ENCODE data around the gene MRPL52.
A peak's percentile ranks its signal among the peaks of the same experiment; 100 is the strongest.
"Not testable (repeated sequence)": the region's sequence is repeated elsewhere in the genome, so short reads cannot be mapped to it uniquely, and the experiment has no call there.

The MRPL52 gene

DNA sequence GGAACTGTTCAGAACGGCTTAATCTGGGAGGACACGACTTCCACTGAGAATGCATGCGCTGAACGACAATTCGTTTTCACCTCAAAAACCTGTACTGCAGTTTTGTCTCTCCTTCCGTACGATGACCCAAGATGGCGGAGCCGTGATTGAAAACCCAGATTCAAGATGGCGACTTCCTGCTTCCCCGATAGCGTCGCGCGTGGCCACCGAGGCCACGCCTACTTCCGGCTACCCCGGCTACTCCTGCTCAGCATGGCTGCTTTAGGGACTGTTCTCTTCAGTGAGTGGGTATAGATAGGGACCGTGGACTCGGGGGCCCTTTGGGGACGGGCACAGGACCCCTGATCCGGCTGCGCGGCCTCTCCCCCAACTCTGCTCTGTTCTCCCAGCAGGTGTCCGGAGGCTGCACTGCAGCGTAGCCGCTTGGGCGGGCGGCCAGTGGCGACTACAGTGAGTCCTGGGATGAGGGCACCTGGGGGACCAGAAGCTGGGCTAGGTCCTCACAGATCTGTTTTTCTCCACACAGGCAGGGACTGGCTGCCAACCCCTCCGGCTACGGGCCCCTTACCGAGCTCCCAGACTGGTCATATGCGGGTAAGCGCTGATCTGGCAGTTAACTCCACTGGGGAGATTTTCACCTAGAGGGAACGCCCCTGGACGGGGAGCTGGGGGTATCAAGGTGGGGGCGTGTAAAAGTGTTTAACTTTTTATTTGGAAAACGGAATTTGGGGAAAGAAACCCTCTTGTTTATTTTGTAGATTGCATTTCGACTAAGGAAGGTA is at the start of gene MRPL52:
TSS of gene MRPL52 (plus strand) at position 227 of the 782 bp plus-strand sequence. CDS start at position 253, 26 bp downstream.
- peak; percentile 82 to 85 (median 83) for DNase-seq (ENCODE audit: low read depth in 3 of 3)

DNA sequence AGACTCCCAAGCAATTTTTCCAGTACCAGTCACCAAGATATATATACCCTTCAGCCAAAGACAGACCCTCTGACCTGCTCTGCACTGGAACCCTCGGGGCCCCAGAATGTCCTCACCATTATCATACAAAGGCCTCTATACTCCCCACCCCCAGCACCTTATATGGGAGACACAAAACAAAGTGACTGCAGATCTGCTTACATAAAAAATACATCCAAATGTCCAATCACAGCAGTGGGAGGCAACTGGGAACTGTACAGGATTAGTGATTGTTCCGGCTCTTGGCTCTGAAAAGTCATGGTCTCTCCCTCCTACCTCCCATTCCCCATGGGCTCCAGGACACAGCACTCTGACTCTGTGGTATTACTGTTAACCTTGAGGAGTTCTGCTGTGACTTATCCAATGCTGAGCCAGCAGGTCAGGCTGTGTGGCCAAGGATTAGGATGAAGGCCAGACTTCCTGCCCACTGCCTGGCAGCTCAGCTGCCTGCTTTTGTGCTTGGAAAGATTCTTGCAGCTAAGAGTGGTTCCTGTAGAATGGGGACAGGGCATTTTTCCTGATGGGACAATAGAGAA is 49.5 kb upstream of the MRPL52 start:
- no peak for DNase-seq (ENCODE audit: low read depth in 3 of 3)

DNA sequence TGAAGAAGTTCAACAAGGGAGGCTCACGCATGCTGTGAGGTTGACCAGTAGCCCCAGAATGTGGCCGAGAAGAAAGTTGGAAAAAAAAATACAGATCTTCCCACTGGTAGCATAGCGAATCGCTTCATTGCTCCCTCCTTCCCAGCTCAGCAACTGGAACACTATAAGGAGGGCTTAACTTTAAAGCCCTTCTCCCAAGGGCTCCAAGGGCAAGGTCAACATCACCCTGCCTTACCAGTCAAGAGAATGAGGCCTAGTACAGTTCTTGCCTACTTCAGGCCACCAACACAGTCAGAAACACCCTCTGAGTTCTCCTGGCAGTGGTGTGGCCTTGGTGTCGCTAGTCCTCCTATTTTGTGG is 48.8 kb upstream of the MRPL52 start:
- no peak for DNase-seq (ENCODE audit: low read depth in 3 of 3)

DNA sequence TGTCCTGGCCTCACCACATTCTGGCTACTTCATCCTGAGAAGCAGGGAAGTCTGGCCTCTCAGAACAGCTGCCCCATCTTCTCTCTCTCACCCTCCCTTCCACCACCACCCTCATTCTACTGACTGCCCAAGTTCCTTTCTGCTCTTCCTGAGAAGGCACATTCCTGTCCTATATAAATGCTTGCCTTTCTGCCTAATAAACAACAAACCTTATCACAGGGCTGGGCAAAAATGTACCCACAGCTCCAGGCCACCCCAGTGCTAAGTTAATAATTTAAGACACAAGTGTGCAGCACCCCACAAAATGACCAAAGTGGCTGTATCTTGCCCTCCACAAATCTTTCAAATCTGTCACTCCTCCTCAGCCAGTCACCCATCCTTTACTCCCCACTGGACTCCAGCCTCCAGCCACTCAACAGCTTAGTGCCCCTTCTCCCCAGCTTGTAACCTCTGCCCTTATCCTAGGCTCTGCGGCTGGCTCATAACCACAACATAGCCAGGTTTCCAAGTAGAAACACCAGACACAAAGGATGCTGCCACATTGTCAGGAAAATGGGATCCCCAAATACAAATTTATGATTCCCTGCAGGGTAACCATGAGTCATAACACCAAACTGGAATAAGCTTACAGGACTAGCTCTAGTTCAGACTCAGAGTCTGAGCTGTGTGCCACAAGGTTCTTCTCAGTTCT is 48.2 kb upstream of the MRPL52 start:
- DNase-seq (ENCODE audit: low read depth in 3 of 3) = no peak

DNA sequence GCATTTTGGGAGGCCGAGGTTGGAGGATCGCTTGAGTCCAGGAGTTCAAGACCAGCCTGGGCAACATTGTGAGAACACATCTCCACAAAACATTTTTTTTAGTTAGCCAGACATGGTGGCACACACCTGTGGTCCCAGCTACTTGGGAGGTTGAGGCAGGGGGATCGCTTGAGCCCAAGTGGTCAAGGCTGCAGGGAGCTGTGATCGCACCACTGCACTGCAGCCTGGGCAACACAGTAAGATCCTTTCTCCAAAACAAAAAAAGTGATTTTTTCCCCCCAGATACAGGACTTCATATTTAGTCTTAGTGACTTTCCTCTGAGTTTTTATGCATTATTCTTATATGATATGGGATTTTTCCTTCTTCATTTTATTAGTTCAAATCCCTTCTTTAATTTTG is 43.0 kb upstream of the MRPL52 start:
- DNase-seq (ENCODE audit: low read depth in 3 of 3) = no peak

DNA sequence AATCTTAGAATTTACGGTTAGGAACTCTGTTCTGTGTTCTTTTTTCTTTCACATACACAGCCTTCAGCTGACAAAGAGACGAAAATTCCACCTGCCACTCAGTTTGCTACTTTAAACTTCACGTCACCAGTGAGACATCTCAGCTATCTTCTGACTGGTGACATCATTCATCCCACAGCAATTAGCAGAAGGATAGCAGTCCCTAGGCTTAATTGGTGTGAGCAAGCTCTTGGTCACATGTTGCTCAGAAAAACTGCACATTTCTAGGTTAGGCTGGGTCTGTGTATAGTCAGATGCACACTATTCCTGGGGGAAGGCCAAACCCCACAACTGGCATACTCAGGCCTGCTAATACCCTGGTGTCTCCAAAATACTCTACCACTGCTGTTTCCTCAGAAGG is 38.4 kb upstream of the MRPL52 start:
- no peak for DNase-seq (ENCODE audit: low read depth in 3 of 3)

DNA sequence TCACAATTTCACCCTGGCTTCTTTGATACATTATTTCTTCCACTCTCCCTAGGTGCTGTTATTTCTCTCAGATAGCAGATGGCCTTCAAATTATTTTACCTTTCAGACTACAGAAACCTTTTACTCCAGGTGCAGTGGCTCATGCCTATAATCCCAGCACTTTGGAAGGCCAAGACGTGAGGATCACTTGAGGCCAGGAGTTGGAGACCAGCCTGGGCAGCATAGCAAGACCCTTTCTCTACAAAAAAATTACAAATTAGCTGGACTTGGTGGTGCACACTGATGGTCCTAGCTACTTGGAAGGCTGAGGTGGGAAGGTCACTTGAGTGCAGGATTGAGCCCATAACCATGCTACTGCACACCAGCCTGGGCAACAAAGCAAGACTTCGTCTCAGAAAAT is 37.5 kb upstream of the MRPL52 start:
- no peak for DNase-seq (ENCODE audit: low read depth in 3 of 3)

DNA sequence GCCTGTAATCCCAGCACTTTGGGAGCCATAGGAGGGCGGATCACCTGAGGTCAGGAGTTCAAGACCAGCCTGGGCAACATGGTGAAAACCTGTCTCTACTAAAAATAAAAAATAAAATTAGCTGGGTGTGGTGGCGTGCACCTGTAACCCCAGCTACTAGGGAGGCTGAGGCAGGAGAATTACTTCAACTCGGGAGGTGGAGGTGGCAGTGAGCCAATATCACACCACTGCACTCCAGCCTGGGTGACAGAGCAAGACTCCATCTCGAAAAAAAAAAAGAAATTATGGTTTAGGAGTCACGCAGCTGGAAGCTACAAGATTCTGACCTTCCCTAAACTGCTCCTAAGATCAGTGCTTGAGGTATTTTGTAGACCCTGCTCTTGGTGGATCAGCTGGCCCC is 36.1 kb upstream of the MRPL52 start:
- not testable (repeated sequence) for DNase-seq (ENCODE audit: low read depth in 3 of 3)

DNA sequence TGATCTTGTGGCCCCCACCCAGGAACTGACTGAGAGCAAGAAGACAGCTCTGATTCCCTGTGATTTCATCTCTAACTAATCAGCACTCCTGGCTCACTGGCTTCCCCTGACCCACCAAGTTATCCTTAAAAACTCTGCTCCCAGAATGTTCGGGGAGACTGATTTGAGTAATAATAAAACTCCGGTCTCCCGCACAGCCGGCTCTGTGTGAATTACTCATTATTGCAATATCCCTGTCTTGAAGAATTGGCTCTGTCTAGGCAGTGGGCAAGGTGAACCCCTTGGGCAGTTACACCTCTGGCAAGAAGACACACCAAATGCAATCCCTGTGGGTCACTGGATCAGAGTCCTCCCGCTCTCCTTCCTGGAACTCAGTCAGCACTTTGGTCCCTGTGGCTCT is 35.7 kb upstream of the MRPL52 start:
- no peak for DNase-seq (ENCODE audit: low read depth in 3 of 3)

DNA sequence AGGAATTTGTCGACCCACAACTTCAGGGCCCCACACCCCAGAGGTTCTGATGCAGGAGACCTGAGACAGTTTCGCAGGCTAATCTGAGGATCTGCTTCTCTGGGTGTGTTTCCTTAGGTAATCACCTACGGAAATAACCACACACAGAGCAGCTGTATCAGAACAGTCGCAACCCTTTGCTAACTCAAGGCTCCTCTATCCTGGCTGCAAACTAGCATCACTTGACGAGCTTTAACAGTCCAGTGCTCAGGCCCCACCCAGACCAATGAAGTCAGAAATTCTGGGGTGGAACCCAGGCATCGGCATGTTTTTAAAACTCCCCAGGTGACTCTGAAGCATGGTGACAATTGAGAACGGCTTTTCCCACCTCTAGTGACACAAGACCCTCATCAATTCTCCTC is 35.1 kb upstream of the MRPL52 start:
- no peak for DNase-seq (ENCODE audit: low read depth in 3 of 3)

DNA sequence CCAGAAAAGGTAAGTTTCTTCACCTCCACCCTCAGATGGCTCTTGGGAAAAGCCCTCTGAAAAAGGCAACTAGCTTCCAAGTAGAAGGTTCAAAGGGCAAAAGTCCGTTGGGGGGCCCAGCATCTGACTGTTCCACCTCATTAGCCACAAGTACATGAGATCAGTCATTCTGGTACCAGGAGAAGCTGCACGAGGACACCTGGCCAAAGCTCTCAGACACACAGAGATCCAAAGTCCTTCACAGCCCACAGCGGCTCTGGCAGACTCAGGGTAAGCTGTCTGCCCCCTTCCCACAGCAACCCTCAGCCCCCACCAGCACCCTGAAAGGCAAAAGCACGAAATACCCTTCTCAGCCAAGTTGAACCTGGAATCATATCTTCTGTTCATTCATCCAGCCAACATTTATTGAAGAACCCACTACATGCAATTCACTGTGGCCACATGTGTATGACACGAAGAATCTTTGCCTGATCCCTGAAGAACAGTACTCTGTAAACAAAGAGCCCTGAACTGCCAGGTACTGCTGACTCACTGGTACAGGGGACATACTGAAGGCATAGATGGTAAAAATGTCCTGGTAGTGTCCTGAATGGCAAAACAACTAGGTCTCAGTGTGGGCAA is 33.5 kb upstream of the MRPL52 start:
- DNase-seq (ENCODE audit: low read depth in 3 of 3) = no peak

DNA sequence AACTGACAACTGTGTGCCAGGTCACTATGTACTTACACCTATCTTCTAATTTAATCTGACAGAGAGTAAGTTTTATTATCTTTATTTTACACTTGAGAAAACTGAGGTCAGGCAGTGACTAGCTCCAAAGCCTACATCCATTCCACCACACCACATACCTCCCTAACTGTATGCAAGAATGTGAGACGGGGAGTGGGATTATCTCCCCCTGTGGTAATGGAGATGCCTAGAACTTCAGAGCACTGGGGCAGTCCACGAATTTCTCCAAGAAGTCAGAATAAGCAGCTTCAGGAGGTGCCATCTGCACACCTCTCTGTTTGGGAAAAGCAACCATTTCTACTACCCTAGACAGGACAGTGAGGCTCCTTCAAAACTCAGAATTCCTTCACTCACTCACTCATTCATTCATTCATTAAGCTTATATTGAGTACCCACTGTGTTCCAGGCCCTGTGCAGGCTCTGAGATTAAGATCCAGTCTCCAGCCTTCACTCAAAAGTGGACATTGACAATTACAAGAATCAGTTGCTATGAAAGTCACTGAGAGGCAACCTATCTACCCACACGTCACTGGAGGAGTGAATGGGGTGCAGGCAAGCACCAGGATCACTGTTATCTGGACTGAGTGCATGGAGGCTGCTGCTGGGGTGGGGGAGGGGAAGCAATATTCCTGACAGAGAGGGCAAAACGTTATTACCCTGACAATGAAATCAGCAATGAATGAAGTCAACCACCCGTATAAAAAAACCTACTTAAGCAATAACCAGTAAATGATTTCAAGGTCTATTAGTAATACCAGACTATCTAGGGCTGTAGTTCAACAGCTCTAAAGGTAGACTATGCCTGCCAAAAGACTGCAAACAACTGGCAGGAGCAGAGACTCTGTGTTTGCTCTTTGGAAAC is 32.4 kb upstream of the MRPL52 start:
- DNase-seq (ENCODE audit: low read depth in 3 of 3) = no peak

DNA sequence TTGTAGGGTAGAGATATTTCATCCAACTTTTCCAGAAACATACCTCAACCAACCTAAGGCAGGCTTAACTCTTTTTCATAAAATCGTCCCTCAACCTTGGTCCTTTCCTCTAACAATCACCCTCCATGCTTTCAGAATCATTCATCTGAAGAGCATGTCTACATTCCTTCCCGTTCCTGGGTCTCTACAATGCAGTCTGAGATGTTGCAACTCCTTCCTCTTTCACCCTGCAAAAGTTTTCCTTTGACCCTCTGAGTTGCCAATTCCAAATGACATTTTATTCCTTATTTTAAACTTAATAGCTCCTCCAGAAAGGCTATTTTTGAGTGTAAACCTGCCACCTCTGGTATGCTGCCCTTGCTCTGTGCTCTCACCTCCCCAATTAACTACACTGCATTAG is 31.2 kb upstream of the MRPL52 start:
- DNase-seq (ENCODE audit: low read depth in 3 of 3) = no peak

DNA sequence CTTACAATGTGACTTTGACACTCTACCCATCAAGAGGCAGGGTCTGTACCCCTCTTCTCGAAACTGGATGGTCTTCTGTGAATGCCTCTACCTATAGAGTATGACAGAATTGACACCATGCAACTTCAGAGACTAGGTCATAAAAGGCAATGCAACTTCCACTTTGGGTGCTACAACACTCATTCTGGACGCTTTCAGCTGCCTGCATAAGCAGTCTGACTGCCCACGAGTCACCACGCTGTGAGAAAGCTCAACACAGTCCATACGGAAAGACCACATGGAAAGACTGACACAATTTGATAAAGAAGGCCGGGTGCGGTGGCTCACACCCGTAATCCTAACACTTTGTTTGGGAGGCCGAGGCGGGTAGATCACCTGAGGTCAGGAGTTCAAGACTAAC is 29.3 kb upstream of the MRPL52 start:
- no peak for DNase-seq (ENCODE audit: low read depth in 3 of 3)

DNA sequence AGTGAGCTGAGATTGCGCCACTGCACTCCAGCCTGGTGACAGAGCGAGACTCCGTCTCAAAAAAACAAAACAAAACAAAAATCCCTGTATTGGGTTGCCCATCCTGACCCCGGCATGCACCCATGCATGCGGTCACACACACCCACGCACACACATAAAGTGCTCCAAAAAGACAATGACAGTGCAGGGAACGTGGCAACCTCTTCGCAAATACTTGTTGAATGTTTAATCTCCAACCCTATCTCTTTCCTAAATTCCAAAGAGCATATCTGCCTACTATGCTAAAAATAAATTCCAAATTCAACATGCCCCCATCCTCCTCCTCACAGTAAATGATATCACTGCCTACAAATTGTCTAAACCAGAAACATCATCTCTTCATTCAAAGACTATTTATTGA is 28.0 kb upstream of the MRPL52 start:
- DNase-seq (ENCODE audit: low read depth in 3 of 3) = no peak

DNA sequence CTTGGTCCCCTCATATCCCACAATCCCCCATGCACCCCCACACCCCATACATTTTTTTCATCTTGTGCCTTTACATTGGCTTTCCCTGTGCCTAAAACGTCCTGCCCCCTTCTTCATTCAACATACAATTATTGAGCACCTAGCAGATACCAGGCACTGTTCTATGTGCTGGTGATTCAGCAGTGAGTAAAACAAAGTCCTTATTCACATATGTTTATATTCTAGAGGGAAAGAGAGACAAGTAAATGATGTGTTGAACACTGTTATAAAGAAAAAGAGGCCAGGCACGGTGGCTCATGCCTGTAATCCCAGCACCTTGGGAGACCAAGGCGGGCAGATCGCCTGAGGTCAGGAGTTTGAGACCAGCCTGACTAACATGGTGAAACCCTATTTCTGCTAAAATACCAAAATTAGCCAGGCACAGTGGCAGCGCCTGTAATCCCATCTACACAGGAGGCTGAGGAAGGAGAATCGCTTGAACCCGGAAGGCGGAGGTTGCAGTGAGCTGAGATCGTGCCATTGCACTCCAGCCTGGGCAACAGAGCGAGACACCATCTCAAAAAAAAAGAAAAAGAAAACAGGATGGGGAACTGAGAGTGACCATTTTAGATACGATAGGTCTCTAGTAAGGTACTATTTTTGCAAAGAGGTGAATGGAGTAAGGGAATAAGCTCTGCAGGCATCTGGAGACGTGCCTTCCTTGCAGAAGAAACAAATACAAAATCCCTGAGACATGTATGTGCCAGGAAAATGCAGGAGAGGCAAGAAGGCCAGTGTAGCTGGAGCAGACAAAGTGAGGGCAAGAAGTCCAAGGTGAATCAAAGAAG is 26.6 kb upstream of the MRPL52 start:
- DNase-seq (ENCODE audit: low read depth in 3 of 3) = no peak

DNA sequence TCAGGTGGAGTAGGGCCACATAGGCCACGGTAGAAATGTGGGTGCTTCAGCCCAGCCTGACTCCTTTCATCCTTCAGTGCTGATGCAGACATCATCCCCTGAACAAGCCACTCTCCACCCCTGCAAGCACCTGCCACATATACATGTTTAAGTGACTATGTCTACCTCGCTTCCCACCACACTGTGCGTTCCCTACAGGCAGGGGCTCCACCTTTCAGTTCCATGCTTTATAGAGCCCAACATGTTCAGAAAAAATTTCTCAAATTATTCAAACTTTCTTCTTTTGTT is 26.1 kb upstream of the MRPL52 start:
- DNase-seq (ENCODE audit: low read depth in 3 of 3) = no peak

DNA sequence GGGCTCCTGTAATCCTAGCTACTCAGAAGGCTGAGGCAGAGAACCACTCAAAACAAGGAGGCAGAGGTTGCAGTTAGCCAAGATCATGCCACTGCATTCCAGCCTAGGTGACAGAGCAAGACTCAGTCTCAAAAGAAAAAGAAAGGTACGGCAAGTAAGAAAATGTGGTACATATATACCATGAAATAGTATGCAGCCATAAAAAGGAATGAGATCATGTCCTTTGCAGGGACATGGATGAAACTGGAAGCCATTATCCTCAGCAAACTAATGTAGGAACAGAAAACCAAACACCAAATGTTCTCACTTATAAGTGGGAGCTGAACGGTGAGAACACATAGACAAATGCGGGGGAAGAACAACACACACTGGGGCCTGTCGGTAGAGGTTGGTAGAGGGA is 24.5 kb upstream of the MRPL52 start:
- DNase-seq (ENCODE audit: low read depth in 3 of 3) = not testable (repeated sequence)

DNA sequence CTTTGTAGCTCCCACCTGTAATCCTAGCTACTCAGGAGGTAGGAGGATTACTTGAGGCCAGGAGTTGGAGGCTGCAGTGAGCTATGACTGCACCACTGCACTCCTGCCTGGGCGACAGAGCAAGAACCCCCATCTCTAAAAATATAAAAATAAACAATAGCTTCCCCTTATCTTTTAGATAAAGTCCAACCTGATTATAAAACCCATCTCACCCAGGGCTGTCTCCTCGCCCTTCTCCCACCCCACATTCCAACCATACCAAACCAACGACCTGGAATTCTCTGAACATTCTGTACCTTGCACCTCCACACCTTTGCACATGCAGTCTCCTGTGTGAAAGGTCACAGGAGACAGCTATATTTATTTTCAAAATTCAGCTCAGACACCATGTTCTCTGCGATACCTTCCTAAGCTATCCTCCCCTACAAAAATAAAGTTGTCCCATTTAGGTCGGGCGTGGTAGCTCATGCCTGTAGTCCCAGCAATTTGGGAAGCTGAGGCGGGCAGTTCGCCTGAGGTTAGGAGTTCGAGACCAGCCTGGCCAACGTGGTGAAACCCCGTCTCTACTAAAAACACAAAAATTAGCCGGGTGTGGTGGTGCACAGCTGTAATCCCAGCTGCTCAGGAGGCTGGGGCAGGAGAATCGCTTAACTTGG is 22.1 kb upstream of the MRPL52 start:
- DNase-seq (ENCODE audit: low read depth in 3 of 3) = no peak

DNA sequence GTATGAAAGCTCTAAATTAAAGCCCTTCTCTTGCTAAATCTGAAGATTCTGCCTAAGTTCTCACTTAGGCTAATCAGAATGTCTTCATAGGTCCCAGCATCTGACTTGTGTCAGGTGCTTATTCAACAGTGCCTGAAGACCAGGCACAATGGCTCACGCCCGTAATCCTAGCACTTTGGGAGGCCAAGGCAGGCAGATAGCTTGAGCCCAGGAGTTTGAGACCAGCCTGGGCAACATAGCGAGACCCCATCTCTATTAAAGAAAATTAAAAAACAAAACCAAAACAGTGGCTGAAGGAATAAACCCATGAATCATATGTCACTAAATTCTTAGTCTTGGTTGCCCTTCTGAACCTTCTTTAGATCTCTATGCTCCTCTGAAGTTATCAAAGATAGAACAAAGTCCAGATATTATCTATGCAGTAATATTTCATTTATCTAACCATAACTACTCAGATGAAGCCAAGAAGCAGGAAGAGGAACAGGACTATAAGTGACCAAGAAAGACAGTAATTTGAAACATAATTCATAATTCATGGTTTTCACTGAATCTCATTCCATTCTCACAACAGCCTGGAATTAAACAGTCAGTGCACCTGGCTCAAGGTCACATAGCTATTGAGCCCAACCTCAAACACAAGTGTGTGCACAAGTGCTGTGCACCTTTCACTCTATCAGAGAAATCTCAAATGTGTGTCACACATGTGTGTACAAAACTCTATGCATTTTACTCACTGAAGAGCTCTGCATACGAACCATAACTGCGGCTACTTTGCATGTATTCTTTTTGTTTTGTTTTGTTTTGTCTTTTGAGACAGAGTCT is 21.1 kb upstream of the MRPL52 start:
- no peak for DNase-seq (ENCODE audit: low read depth in 3 of 3)
